Parathyroid adenoma (tissue), 2 donors: Measurements from ENCODE around the gene PDE4A.

Source experiments
- H2AFZ ChIP-seq: fragments of 300-600 bp; sonication (generic); one replicate; pipeline ENCODE4 v1.7.0; 2017; ENCODE audit warnings: antibody characterized with exemption, mild to moderate bottlenecking
- H3K27ac ChIP-seq: fragments of 300-600 bp; sonication (generic); one replicate; pipeline ENCODE4 v1.7.0; 2017
- H3K27me3 ChIP-seq: fragments of 300-600 bp; sonication (generic); one replicate; pipeline ENCODE4 v1.7.0; 2017; ENCODE audit warnings: low read length; ENCODE audit not compliant: control insufficient read depth, insufficient read depth
- H3K36me3 ChIP-seq: fragments of 300-600 bp; sonication (generic); one replicate; pipeline ENCODE4 v1.7.0; 2017; ENCODE audit warnings: low read length; ENCODE audit not compliant: control insufficient read depth, insufficient read depth
- H3K4me1 ChIP-seq: fragments of 300-600 bp; sonication (generic); one replicate; pipeline ENCODE4 v1.7.0; 2017; ENCODE audit warnings: control low read depth
- H3K4me2 ChIP-seq: fragments of 300-600 bp; sonication (generic); one replicate; pipeline ENCODE4 v1.7.0; 2017; ENCODE audit warnings: low read length
- H3K4me3 ChIP-seq: fragments of 300-600 bp; sonication (generic); one replicate; pipeline ENCODE4 v1.7.0; 2017; ENCODE audit warnings: low read depth, low read length
- H3K79me2 ChIP-seq: fragments of 300-600 bp; sonication (generic); one replicate; pipeline ENCODE4 v1.7.0; 2017; ENCODE audit warnings: control low read depth
- H3K9ac ChIP-seq: fragments of 300-600 bp; sonication (generic); one replicate; pipeline ENCODE4 v1.7.0; 2017; ENCODE audit warnings: mild to moderate bottlenecking
- H3K9me3 ChIP-seq: fragments of 300-600 bp; sonication (generic); one replicate; pipeline ENCODE4 v1.7.0; 2017; ENCODE audit warnings: low read length; ENCODE audit not compliant: control insufficient read depth
- CTCF ChIP-seq: fragments of 300-600 bp; sonication (generic); IDR thresholded peaks from one replicate; pipeline ENCODE4 v1.7.0; 2017; ENCODE audit warnings: antibody characterized with exemption, mild to moderate bottlenecking
- donor health status: primary hyperparathyroidism.

PDE4A gene

DNA sequence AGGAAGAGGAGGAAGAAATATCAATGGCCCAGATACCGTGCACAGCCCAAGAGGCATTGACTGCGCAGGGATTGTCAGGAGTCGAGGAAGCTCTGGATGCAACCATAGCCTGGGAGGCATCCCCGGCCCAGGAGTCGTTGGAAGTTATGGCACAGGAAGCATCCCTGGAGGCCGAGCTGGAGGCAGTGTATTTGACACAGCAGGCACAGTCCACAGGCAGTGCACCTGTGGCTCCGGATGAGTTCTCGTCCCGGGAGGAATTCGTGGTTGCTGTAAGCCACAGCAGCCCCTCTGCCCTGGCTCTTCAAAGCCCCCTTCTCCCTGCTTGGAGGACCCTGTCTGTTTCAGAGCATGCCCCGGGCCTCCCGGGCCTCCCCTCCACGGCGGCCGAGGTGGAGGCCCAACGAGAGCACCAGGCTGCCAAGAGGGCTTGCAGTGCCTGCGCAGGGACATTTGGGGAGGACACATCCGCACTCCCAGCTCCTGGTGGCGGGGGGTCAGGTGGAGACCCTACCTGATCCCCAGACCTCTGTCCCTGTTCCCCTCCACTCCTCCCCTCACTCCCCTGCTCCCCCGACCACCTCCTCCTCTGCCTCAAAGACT lies 46.9 kb downstream of the PDE4A start:
- Histone ChIP-seq H3K4me2 (no peak overlapping the region), H3K36me3 (no peaks in the 10 kb centered on the region), H3K9ac (no peak overlapping the region), H3K4me3 (no peak overlapping the region), H3K79me2 (no peaks in the 10 kb centered on the region), H3K9me3 (no peaks in the 10 kb centered on the region), H3K4me1 (no peaks in the 10 kb centered on the region), H3K27me3 (no peaks in the 10 kb centered on the region), H2AFZ (no peak overlapping the region), H3K27ac (no peak overlapping the region)
- TF ChIP-seq CTCF, result no peak

GRCh38 chr19:10468133-10468532 lies 47.8 kb downstream of the PDE4A start:
- no peaks in the 10 kb centered on the region for H3K27me3 ChIP-seq
- no peak overlapping the region for H2AFZ ChIP-seq
- no peak for TF ChIP-seq CTCF
- no peak overlapping the region for H3K4me3 ChIP-seq
- no peaks in the 10 kb centered on the region for H3K36me3 ChIP-seq
- H3K4me2 ChIP-seq, result no peak overlapping the region
- H3K79me2 ChIP-seq, result no peaks in the 10 kb centered on the region
- H3K9ac ChIP-seq, result no peak overlapping the region
- H3K9me3 ChIP-seq, result no peaks in the 10 kb centered on the region
- no peaks in the 10 kb centered on the region for H3K4me1 ChIP-seq
- H3K27ac ChIP-seq, result no peak overlapping the region

GRCh38 chr19:10471909-10472308 lies 51.6 kb downstream of the PDE4A start:
- Histone ChIP-seq H2AFZ (no peak overlapping the region), H3K4me2 (no peak overlapping the region), H3K36me3 (no peaks in the 10 kb centered on the region), H3K27ac (no peak overlapping the region), H3K4me1 (no peaks in the 10 kb centered on the region), H3K27me3 (no peaks in the 10 kb centered on the region), H3K9ac (no peak overlapping the region), H3K79me2 (no peaks in the 10 kb centered on the region), H3K4me3 (no peak overlapping the region), H3K9me3 (no peaks in the 10 kb centered on the region)
- TF ChIP-seq CTCF, result peak; percentile 26

DNA sequence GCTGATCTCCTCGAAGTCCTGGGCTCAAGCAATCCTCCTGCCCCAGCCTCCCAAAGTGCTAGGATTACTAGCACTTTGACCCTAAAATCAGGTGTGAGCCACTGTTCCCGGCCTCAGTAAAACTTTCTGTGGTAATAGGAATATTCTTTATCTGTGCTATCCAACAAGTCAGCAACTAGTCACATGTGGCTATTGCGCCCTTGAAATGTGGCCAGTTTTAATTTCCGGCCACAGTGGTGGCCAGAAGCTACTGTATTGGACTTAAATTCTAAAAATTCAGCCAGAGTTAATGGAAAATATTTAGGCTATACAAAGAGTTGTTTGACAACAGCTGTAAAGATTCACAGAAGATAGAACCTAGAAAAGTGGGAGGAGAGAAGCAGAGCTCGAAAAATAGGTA lies 52.9 kb downstream of the PDE4A start:
- Histone ChIP-seq H3K79me2 (no peaks in the 10 kb centered on the region), H2AFZ (no peak overlapping the region), H3K9me3 (no peaks in the 10 kb centered on the region), H3K4me1 (no peaks in the 10 kb centered on the region), H3K4me2 (no peak overlapping the region), H3K4me3 (no peak overlapping the region), H3K36me3 (no peaks in the 10 kb centered on the region), H3K9ac (no peak overlapping the region), H3K27me3 (no peaks in the 10 kb centered on the region), H3K27ac (no peak overlapping the region)
- TF ChIP-seq CTCF, result no peak

GRCh38 chr19:10474962-10475451 lies 54.7 kb downstream of the PDE4A start:
- Histone ChIP-seq H3K27me3 (no peaks in the 10 kb centered on the region), H3K9me3 (no peaks in the 10 kb centered on the region), H3K79me2 (no peaks in the 10 kb centered on the region), H2AFZ (no peak overlapping the region), H3K4me2 (no peak overlapping the region), H3K9ac (no peak overlapping the region), H3K4me3 (no peak overlapping the region), H3K4me1 (peaks cover 3% of the 10 kb centered on the region), H3K27ac (no peak overlapping the region), H3K36me3 (no peaks in the 10 kb centered on the region)
- TF ChIP-seq CTCF, result no peak
